Keratinocyte (primary cell): ENCODE measurements around the gene DGLUCY. TPM values are rescaled to one million over a fixed set of nuclear protein-coding genes. Genes with fewer than 3 reads are reported as not detected.
A peak's percentile ranks its signal among the peaks of the same experiment; 100 is the strongest.

Source experiments
- DNase-seq: peaks from one replicate; pipeline ENCODE4 v3.0.0-alpha.2; 2011; ENCODE audit warnings: low read depth, missing footprints, low spot score
- FAIRE-seq: peaks from 2 replicates; lab custom pipeline; 2011; peaks lifted over from hg19 to GRCh38; lab: Jason Lieb, UNC
- H2AFZ ChIP-seq: 2 replicates; pipeline ENCODE4 v1.6.0; 2012; ENCODE audit warnings: low read length, control low read depth, inconsistent platforms; ENCODE audit not compliant: control insufficient read depth
- H3K27ac ChIP-seq: 2 replicates; pipeline ENCODE4 v1.5.1; 2011; ENCODE audit warnings: low read length; ENCODE audit not compliant: control insufficient read depth, insufficient read depth
- H3K27me3 ChIP-seq: 3 replicates; pipeline ENCODE4 v1.6.0; 2011; ENCODE audit warnings: low read length; ENCODE audit not compliant: control insufficient read depth, insufficient read depth; ENCODE audit errors: extremely low read depth
- H3K36me3 ChIP-seq, 2 experiments: 2 replicates in 1 of 2; 3 replicates in 1 of 2; pipeline ENCODE4 v1.5.1; 2011; ENCODE audit warnings: low read length in 2 of 2, mild to moderate bottlenecking in 1 of 2; ENCODE audit not compliant: control insufficient read depth in 2 of 2, insufficient read depth in 2 of 2; ENCODE audit errors: extremely low read depth in 1 of 2
- H3K4me1 ChIP-seq: 3 replicates; pipeline ENCODE4 v1.5.1; 2011; ENCODE audit warnings: low read length; ENCODE audit not compliant: control insufficient read depth, insufficient read depth; ENCODE audit errors: extremely low read depth
- H3K4me2 ChIP-seq: 3 replicates; pipeline ENCODE4 v1.6.0; 2011; ENCODE audit warnings: low read depth, low read length; ENCODE audit not compliant: control insufficient read depth, insufficient read depth; ENCODE audit errors: extremely low read depth
- H3K4me3 ChIP-seq, 3 experiments: fragments of 200-600 bp in 1 of 3; sonication (generic) in 1 of 3; 2 replicates in 2 of 3; 3 replicates in 1 of 3; pipeline ENCODE4 v1.5.1; 2011 to 2016; ENCODE audit warnings: low read length in 3 of 3, mild to moderate bottlenecking in 3 of 3, control low read depth in 2 of 3, inconsistent platforms in 1 of 3, low read depth in 1 of 3, mixed read lengths in 1 of 3, mixed run types in 1 of 3, moderate library complexity in 1 of 3; ENCODE audit not compliant: control insufficient read depth in 2 of 3, insufficient read depth in 2 of 3; ENCODE audit errors: extremely low read depth in 1 of 3
- H3K79me2 ChIP-seq: 2 replicates; pipeline ENCODE4 v1.6.0; 2012; ENCODE audit warnings: low read length; ENCODE audit not compliant: control insufficient read depth, insufficient read depth
- H3K9ac ChIP-seq: 3 replicates; pipeline ENCODE4 v1.6.0; 2011; ENCODE audit warnings: low read length; ENCODE audit not compliant: control insufficient read depth, insufficient read depth; ENCODE audit errors: extremely low read depth
- H3K9me1 ChIP-seq: 3 replicates; pipeline ENCODE4 v1.6.0; 2011; ENCODE audit warnings: low read length; ENCODE audit not compliant: control insufficient read depth, insufficient read depth; ENCODE audit errors: extremely low read depth
- H3K9me3 ChIP-seq: 2 replicates; pipeline ENCODE4 v1.5.1; 2012; ENCODE audit warnings: low read depth, low read length; ENCODE audit not compliant: control insufficient read depth
- H4K20me1 ChIP-seq: 3 replicates; pipeline ENCODE4 v1.6.0; 2011; ENCODE audit warnings: low read length; ENCODE audit not compliant: control insufficient read depth, insufficient read depth; ENCODE audit errors: extremely low read depth
- EZH2 ChIP-seq: IDR thresholded peaks from one replicate; pipeline ENCODE4 v1.6.1; 2012; ENCODE audit warnings: inconsistent platforms, mild to moderate bottlenecking, low read length, moderate library complexity
- dilution Hi-C: fragments of 300-500 bp; cut with MboI; formaldehyde crosslinking; loops from one replicate; pipeline ENCODE4 v1.7.0; 2020; ENCODE audit warnings: low sequenced_read_pairs; ENCODE audit not compliant: extremely low pct_ligation_motif_present
- polyA plus RNA-seq, 5 experiments: library from polyadenylated mRNA; depleted of rRNA in 3 of 5; stranded (reverse) in 3 of 5; stranded (forward) in 1 of 5; unstranded in 1 of 5; fragments of >200 nt; gene quantifications; 1 replicate in 1 of 5; 2 replicates in 3 of 5; 3 replicates in 1 of 5; pipeline versions ENCODE4 v1.2.1 to v1.2.3, GENCODE V29; 2011 to 2012; ENCODE audit warnings: missing spikeins in 2 of 5, low read depth in 1 of 5, low replicate concordance in 1 of 5
- TF ChIP-seq, protein P1 (sequence below), 3 experiments: IDR thresholded peaks in 1 of 3; conservative IDR thresholded peaks in 1 of 3; optimal IDR thresholded peaks in 1 of 3; 2 replicates in 2 of 3; 3 replicates in 1 of 3; pipeline versions ENCODE3 to v1.5.1; 2011; ENCODE audit warnings: low read length in 3 of 3, mild to moderate bottlenecking in 3 of 3, moderate library complexity in 2 of 3, control low read depth in 1 of 3, inconsistent platforms in 1 of 3; ENCODE audit not compliant: insufficient read depth in 2 of 3; ENCODE audit errors: extremely low read depth in 1 of 3

The DGLUCY gene
- polyA plus RNA-seq, 1 donor (not counting 4 experiments of a cell fraction or from before 2014, with no cell fraction given), result 19.4 TPM

DNA sequence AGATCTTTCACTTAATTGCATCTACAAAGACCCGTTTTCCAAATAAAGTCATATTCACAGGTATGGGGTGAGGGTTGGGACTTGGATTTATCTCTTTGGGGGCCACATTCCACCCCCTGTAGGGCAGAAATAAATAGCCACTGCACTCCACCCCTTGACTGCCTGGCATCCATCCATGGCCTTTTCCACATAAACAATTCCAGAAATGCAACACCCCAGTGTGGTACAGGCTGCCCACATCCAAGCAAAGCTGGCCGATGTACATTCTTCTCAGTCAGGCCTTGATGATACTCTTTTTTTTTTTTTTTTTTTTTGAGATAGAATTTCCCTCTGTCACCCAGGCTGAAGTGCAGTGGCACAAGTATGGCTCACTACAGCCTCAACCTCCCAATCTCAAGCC, 12.9 kb downstream of the DGLUCY start:
- Histone ChIP-seq H3K9me3 (peaks cover 11% of the 10 kb centered on the region), H3K4me2 (no peak overlapping the region), H3K9ac (no peak overlapping the region), H3K4me3 (no peak overlapping the region), H2AFZ (no peak overlapping the region), H3K4me1 (peaks cover 25% of the 10 kb centered on the region), H3K79me2 (peaks cover 7% of the 10 kb centered on the region), H3K36me3 (peaks cover 0 to 9% of the 10 kb centered on the region in 2 experiments), H3K27ac (no peak overlapping the region), H3K27me3 (no peaks in the 10 kb centered on the region), H3K9me1 (no peaks in the 10 kb centered on the region), H4K20me1 (no peaks in the 10 kb centered on the region)
- TF ChIP-seq EZH2, result no peak
- TF ChIP-seq, protein P1, sequence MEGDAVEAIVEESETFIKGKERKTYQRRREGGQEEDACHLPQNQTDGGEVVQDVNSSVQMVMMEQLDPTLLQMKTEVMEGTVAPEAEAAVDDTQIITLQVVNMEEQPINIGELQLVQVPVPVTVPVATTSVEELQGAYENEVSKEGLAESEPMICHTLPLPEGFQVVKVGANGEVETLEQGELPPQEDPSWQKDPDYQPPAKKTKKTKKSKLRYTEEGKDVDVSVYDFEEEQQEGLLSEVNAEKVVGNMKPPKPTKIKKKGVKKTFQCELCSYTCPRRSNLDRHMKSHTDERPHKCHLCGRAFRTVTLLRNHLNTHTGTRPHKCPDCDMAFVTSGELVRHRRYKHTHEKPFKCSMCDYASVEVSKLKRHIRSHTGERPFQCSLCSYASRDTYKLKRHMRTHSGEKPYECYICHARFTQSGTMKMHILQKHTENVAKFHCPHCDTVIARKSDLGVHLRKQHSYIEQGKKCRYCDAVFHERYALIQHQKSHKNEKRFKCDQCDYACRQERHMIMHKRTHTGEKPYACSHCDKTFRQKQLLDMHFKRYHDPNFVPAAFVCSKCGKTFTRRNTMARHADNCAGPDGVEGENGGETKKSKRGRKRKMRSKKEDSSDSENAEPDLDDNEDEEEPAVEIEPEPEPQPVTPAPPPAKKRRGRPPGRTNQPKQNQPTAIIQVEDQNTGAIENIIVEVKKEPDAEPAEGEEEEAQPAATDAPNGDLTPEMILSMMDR (optimal IDR thresholded peaks at IDR 0.05 in 1 of 3, IDR thresholded peaks at IDR 0.05 in 1 of 3, conservative IDR thresholded peaks at IDR 0.05 in 1 of 3; ENCODE audit: extremely low read depth in 1 of 3, insufficient read depth in 2 of 3, low read length in 3 of 3), result no peak
- DNase-seq (no peak), FAIRE-seq (no peak)
- dilution Hi-C loops, result no loop called here

DNA sequence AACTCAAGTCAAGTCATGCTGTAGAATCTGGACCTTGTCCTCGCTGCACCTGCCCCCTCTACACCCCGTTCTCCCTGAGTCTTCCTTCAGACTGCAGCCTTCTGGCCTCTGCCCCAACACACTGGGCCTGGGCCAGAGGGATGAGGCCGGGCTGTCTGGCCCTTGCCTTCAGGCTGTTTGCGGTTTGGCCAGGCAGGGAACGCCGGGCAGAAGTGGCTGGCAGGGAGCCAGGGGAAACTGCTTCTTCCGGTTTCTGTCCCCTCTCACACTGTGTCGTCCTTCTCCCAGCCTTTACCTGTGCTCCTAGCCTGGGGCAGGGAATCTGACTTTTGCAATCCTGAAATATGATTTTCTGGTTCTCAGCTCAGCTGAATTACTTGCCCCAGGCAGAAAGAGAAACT, 13.5 kb downstream of the DGLUCY start:
- Histone ChIP-seq H3K4me1 (peaks cover 25% of the 10 kb centered on the region), H3K9ac (no peak overlapping the region), H3K4me2 (peak overlapping the region; percentile 17), H3K79me2 (peaks cover 7% of the 10 kb centered on the region), H3K27me3 (no peaks in the 10 kb centered on the region), H3K27ac (peak overlapping the region; percentile 52), H2AFZ (no peak overlapping the region), H3K9me3 (peaks cover 11% of the 10 kb centered on the region), H3K9me1 (no peaks in the 10 kb centered on the region), H3K4me3 (no peak overlapping the region), H3K36me3 (peaks cover 1 to 9% of the 10 kb centered on the region in 2 experiments), H4K20me1 (no peaks in the 10 kb centered on the region)
- DNase-seq (peak; percentile 52), FAIRE-seq (peak; percentile 34)
- TF ChIP-seq EZH2, result no peak
- TF ChIP-seq, protein P1 (optimal IDR thresholded peaks at IDR 0.05 in 1 of 3, IDR thresholded peaks at IDR 0.05 in 1 of 3, conservative IDR thresholded peaks at IDR 0.05 in 1 of 3; ENCODE audit: extremely low read depth in 1 of 3, insufficient read depth in 2 of 3, low read length in 3 of 3), result no peak
- dilution Hi-C loops, result no loop called here
